Activated CD8-positive, alpha-beta T cell treated with anti-CD3 and anti-CD28 coated beads for 36 hours (primary cell): ENCODE data around the gene DNAH6. TPM values are rescaled to one million over a fixed set of nuclear protein-coding genes. Genes with fewer than 3 reads are reported as not detected.
A peak's percentile ranks its signal among the peaks of the same experiment; 100 is the strongest.

ENCODE experiments used
- ATAC-seq: fragments of 200-7000 bp; cut with Tn5 transposase; one replicate; pipeline ENCODE4 v1.10.0; 2021; ENCODE audit warnings: mild to moderate bottlenecking, moderate library complexity
- CTCF ChIA-PET: fragments of 350-600 bp; sonication (Branson Sonifier 250); formaldehyde crosslinking; loops from one replicate; lab custom pipeline; 2021; ENCODE audit warnings: antibody characterized with exemption; lab: Charles Lee
- POLR2A ChIA-PET: fragments of 350-600 bp; sonication (Branson Sonifier 250); formaldehyde crosslinking; loops from one replicate; lab custom pipeline; 2021; ENCODE audit warnings: antibody characterized with exemption; lab: Charles Lee
- DNase-seq: peaks from one replicate; pipeline ENCODE4 v3.0.0-alpha.2; 2020
- H3K27ac Mint-ChIP-seq: one replicate; pipeline ENCODE4 v1.8.0; 2021; ENCODE audit warnings: mild to moderate bottlenecking, mixed read lengths
- H3K27me3 Mint-ChIP-seq: one replicate; pipeline ENCODE4 v1.8.0; 2021; ENCODE audit warnings: mixed read lengths
- H3K36me3 Mint-ChIP-seq: one replicate; pipeline ENCODE4 v1.8.0; 2021; ENCODE audit warnings: low read depth, mixed read lengths
- H3K4me1 Mint-ChIP-seq: one replicate; pipeline ENCODE4 v1.8.0; 2021; ENCODE audit warnings: low read depth, mixed read lengths
- H3K4me3 Mint-ChIP-seq: one replicate; pipeline ENCODE4 v1.8.0; 2021; ENCODE audit warnings: mild to moderate bottlenecking, moderate library complexity, mixed read lengths
- H3K9me3 Mint-ChIP-seq: one replicate; pipeline ENCODE4 v1.8.0; 2021; ENCODE audit warnings: mixed read lengths
- intact Hi-C: fragments of 100-400 bp; cut with micrococcal nuclease; formaldehyde crosslinking; loops from one replicate; pipeline ENCODE4 v1.10.0; 2022
- total RNA-seq, 2 experiments: library from RNA; stranded (reverse); gene quantifications; one replicate each; pipeline ENCODE4 v1.2.3, GENCODE V29; 2021
- TF ChIP-seq, protein P1 (sequence below): fragments of 200-600 bp; IDR thresholded peaks from one replicate; pipeline ENCODE4 v1.8.0; 2022; ENCODE audit warnings: antibody characterized with exemption, mild to moderate bottlenecking

The DNAH6 gene
- total RNA-seq, 2 experiments from 2014 or later: 0.90 to 1.3 TPM

GRCh38 chr2:84694088-84694622 lies 177.9 kb downstream of the DNAH6 start:
- intact Hi-C loops: no loop called here
- TF ChIP-seq, protein P1, sequence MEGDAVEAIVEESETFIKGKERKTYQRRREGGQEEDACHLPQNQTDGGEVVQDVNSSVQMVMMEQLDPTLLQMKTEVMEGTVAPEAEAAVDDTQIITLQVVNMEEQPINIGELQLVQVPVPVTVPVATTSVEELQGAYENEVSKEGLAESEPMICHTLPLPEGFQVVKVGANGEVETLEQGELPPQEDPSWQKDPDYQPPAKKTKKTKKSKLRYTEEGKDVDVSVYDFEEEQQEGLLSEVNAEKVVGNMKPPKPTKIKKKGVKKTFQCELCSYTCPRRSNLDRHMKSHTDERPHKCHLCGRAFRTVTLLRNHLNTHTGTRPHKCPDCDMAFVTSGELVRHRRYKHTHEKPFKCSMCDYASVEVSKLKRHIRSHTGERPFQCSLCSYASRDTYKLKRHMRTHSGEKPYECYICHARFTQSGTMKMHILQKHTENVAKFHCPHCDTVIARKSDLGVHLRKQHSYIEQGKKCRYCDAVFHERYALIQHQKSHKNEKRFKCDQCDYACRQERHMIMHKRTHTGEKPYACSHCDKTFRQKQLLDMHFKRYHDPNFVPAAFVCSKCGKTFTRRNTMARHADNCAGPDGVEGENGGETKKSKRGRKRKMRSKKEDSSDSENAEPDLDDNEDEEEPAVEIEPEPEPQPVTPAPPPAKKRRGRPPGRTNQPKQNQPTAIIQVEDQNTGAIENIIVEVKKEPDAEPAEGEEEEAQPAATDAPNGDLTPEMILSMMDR: no peak

GRCh38 chr2:84697895-84698294 lies 181.6 kb downstream of the DNAH6 start:
- Mint-ChIP-seq H3K27me3 (no peaks in the 10 kb centered on the region), H3K36me3 (peaks cover 4% of the 10 kb centered on the region), H3K9me3 (peaks cover 19% of the 10 kb centered on the region), H3K4me3 (no peak overlapping the region), H3K4me1 (peaks cover 15% of the 10 kb centered on the region), H3K27ac (no peak overlapping the region)
- ATAC-seq (no peak), DNase-seq (no peak)
- TF ChIP-seq, protein P1: no peak
- POLR2A ChIA-PET: no interaction called here
- intact Hi-C loops: no loop called here
- CTCF ChIA-PET: no interaction called here

More at GRCh38 chr2:84694088-84694622, 177.9 kb downstream of the DNAH6 start:
- peak overlapping the region; percentile 74 for H3K27ac Mint-ChIP-seq
- CTCF ChIA-PET: no interaction called here
- peaks cover 2% of the 10 kb centered on the region for H3K9me3 Mint-ChIP-seq
- POLR2A ChIA-PET: interaction anchor here (0.6 kb wide), 1 partner anchor 212 kb away, joined by 3 read pairs; no protein-coding TSS in a partner anchor
- peak; percentile 27 for DNase-seq
- H3K27me3 Mint-ChIP-seq: no peaks in the 10 kb centered on the region
- no peaks in the 10 kb centered on the region for H3K36me3 Mint-ChIP-seq
- H3K4me1 Mint-ChIP-seq: peaks cover 19% of the 10 kb centered on the region
- ATAC-seq: peak; percentile 81
- peak overlapping the region; percentile 51 for H3K4me3 Mint-ChIP-seq

GRCh38 chr2:84700006-84700405 lies 183.7 kb downstream of the DNAH6 start:
- CTCF ChIA-PET: interaction anchor here (0.6 kb wide), 1 partner anchor 260 kb away, joined by 3 read pairs; no protein-coding TSS in a partner anchor
- ATAC-seq: no peak
- TF ChIP-seq, protein P1: no peak
- POLR2A ChIA-PET: no interaction called here
- H3K4me3 Mint-ChIP-seq: no peak overlapping the region
- peaks cover 21% of the 10 kb centered on the region for H3K9me3 Mint-ChIP-seq
- no peak overlapping the region for H3K27ac Mint-ChIP-seq
- H3K27me3 Mint-ChIP-seq: no peaks in the 10 kb centered on the region
- DNase-seq: no peak
- intact Hi-C loops: no loop called here
- peaks cover 4% of the 10 kb centered on the region for H3K36me3 Mint-ChIP-seq
- H3K4me1 Mint-ChIP-seq: peaks cover 2% of the 10 kb centered on the region

- CTCF ChIA-PET: no interaction called here
- peaks cover 21% of the 10 kb centered on the region for H3K9me3 Mint-ChIP-seq
- H3K36me3 Mint-ChIP-seq: peaks cover 4% of the 10 kb centered on the region
- intact Hi-C loops: no loop called here
- no peak overlapping the region for H3K27ac Mint-ChIP-seq
- DNase-seq: no peak
- no peaks in the 10 kb centered on the region for H3K27me3 Mint-ChIP-seq
- no peak for ATAC-seq
- H3K4me1 Mint-ChIP-seq: peaks cover 5% of the 10 kb centered on the region
- TF ChIP-seq, protein P1: no peak
- no peak overlapping the region for H3K4me3 Mint-ChIP-seq
- POLR2A ChIA-PET: no interaction called here
Measured at GRCh38 chr2:84701880-84702279, 185.6 kb downstream of the DNAH6 start.

GRCh38 chr2:84702941-84703340 lies 186.6 kb downstream of the DNAH6 start:
- no peak overlapping the region for H3K4me3 Mint-ChIP-seq
- no peak overlapping the region for H3K27ac Mint-ChIP-seq
- DNase-seq: no peak
- POLR2A ChIA-PET: no interaction called here
- H3K9me3 Mint-ChIP-seq: peaks cover 21% of the 10 kb centered on the region
- intact Hi-C loops: no loop called here
- TF ChIP-seq, protein P1: no peak
- ATAC-seq: no peak
- CTCF ChIA-PET: interaction anchor here (1.0 kb wide), 2 partner anchors 14 to 205 kb away, joined by 3 read pairs; no protein-coding TSS in a partner anchor
- no peaks in the 10 kb centered on the region for H3K27me3 Mint-ChIP-seq
- H3K36me3 Mint-ChIP-seq: peaks cover 4% of the 10 kb centered on the region
- H3K4me1 Mint-ChIP-seq: peaks cover 9% of the 10 kb centered on the region
